ENCODE results near the gene PEF1.

Gene PEF1

GRCh38 chr1:31648641-31649357, 4.1 kb upstream of the PEF1 start:
- TF ChIP-seq CTCF (IDR thresholded peaks at IDR 0.05; ENCODE audit: low read depth, low read length), result no peak
- no peak for DNase-seq (ENCODE audit: extremely low read depth, low read depth)

- no peak for TF ChIP-seq CTCF (IDR thresholded peaks at IDR 0.05; ENCODE audit: low read depth, low read length)
- DNase-seq (ENCODE audit: extremely low read depth, low read depth), result no peak
Observed at GRCh38 chr1:31648190-31648589, 3.5 kb upstream of the PEF1 start.

GRCh38 chr1:31647106-31647505, 2.4 kb upstream of the PEF1 start:
- TF ChIP-seq CTCF (IDR thresholded peaks at IDR 0.05; ENCODE audit: low read depth, low read length), result no peak
- DNase-seq (ENCODE audit: extremely low read depth, low read depth), result no peak

GRCh38 chr1:31646259-31646960, 1.7 kb upstream of the PEF1 start:
- no peak for TF ChIP-seq CTCF (IDR thresholded peaks at IDR 0.05; ENCODE audit: low read depth, low read length)
- no peak for DNase-seq (ENCODE audit: extremely low read depth, low read depth)

- TF ChIP-seq CTCF (IDR thresholded peaks at IDR 0.05; ENCODE audit: low read depth, low read length), result no peak
- no peak for DNase-seq (ENCODE audit: extremely low read depth, low read depth)
Observed at GRCh38 chr1:31645274-31645568, 545 bp upstream of the PEF1 start.

GRCh38 chr1:31643976-31644559, 608 bp downstream of the PEF1 start:
- DNase-seq (ENCODE audit: extremely low read depth, low read depth), result no peak
- no peak for TF ChIP-seq CTCF (IDR thresholded peaks at IDR 0.05; ENCODE audit: low read depth, low read length)

- no peak for DNase-seq (ENCODE audit: extremely low read depth, low read depth)
Observed at GRCh38 chr1:31642897-31643296, 1.8 kb downstream of the PEF1 start.

More at GRCh38 chr1:31642897-31643296, 1.8 kb downstream of the PEF1 start:
- TF ChIP-seq CTCF (IDR thresholded peaks at IDR 0.05; ENCODE audit: low read depth, low read length), result no peak
